Colonic mucosa (tissue), 4 donors: ENCODE results near the gene SDF2. TPM values are rescaled to one million over a fixed set of nuclear protein-coding genes. Genes with fewer than 3 reads are reported as not detected.

Experiments used
- DNase-seq: peaks from one replicate; pipeline ENCODE4 v3.0.0-alpha.2; 2020
- H3K27ac ChIP-seq: fragments of 200-600 bp; one replicate; pipeline ENCODE4 v1.8.0; 2021
- H3K27me3 ChIP-seq: fragments of 200-600 bp; one replicate; pipeline ENCODE4 v1.8.0; 2021
- H3K36me3 ChIP-seq: fragments of 200-600 bp; one replicate; pipeline ENCODE4 v1.8.0; 2021
- H3K4me1 ChIP-seq: fragments of 200-600 bp; one replicate; pipeline ENCODE4 v1.8.0; 2021; ENCODE audit warnings: mild to moderate bottlenecking
- H3K4me3 ChIP-seq: fragments of 200-600 bp; one replicate; pipeline ENCODE4 v1.8.0; 2021
- H3K9ac ChIP-seq, 2 donors: one replicate each; pipeline ENCODE4 v1.7.0; 2013; ENCODE audit warnings: control low read depth in 2 of 2, low read depth in 2 of 2, low read length in 2 of 2
- H3K9me3 ChIP-seq: fragments of 200-600 bp; one replicate; pipeline ENCODE4 v1.8.0; 2021
- intact Hi-C: fragments of 100-400 bp; cut with DNase I; formaldehyde crosslinking; loops from one replicate; pipeline ENCODE4 v1.14.1; 2022
- total RNA-seq, 2 donors: library from RNA; stranded (reverse); fragmentation: NEBNext Ultra II Directional in 1 of 2; extraction: Animal tissue kit (Norgen Biotek cat#: 25700) in 1 of 2; gene quantifications; one replicate each; pipeline ENCODE4 v1.2.1, GENCODE V29; 2021
- TF ChIP-seq, protein P1 (sequence below): fragments of 200-600 bp; IDR thresholded peaks from one replicate; pipeline ENCODE4 v1.8.0; 2022; ENCODE audit warnings: antibody characterized with exemption, mild to moderate bottlenecking
- donor health status: healthy.
- donor health status: DM: no; HTN: no; CAD: no.
- donor health status: DM: no; HTN: no; CAD: no.

SDF2 gene
- total RNA-seq, 2 donors from 2014 or later, result 50.7 to 56.4 TPM

DNA sequence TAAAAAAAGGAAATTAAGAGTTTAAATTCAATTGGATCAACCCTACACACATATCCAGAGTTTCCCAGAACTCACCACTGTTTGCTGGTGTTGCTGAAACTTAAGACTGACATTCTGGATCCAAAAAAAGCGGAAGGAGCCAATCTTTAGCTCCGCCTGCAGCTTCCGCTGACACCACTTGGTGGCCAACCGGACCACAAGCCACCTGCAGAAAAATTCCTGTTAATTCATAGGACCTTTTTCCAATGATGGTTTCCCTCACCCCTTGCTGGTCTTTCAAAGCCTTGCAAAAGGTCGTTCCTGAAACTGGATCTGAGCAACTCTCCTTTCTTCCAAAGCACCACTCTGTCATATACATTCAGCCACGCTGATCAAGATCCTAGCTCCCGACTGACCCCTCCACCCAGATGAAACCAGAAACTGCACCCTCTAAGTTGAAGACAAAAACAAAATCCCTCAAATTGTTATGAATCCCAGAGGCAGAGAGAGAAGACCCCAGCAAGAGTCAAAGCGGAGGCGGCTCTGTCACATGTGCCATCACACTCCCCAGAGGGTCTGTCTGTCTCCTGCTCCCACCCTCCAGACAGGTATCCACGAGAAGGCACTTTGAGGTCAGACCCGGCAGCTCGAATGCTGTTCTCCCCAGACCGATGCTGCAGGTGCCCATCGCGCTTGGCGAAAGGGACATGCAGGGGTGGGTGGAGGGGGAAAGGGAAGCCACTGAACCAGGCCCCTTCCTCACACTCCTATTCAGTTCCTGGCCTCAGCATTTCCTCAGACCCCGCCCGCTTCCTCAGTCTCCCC is 17.5 kb downstream of the SDF2 start:
- intact Hi-C loops, result loop anchor here (5.0 to 10.0 kb wide), 2 partner anchors 47 to 81 kb away; partner anchors contain the start of genes NEK8, SPAG5 and TLCD1
- Histone ChIP-seq H3K4me1 (peaks cover 7% of the 10 kb centered on the region), H3K27ac (peak overlapping the region; percentile 97), H3K9ac (peak overlapping the region; percentile 77 to 95), H3K4me3 (peak overlapping the region; percentile 83), H3K27me3 (no peaks in the 10 kb centered on the region), H3K9me3 (no peaks in the 10 kb centered on the region), H3K36me3 (peaks cover 8% of the 10 kb centered on the region)
- TF ChIP-seq, protein P1, sequence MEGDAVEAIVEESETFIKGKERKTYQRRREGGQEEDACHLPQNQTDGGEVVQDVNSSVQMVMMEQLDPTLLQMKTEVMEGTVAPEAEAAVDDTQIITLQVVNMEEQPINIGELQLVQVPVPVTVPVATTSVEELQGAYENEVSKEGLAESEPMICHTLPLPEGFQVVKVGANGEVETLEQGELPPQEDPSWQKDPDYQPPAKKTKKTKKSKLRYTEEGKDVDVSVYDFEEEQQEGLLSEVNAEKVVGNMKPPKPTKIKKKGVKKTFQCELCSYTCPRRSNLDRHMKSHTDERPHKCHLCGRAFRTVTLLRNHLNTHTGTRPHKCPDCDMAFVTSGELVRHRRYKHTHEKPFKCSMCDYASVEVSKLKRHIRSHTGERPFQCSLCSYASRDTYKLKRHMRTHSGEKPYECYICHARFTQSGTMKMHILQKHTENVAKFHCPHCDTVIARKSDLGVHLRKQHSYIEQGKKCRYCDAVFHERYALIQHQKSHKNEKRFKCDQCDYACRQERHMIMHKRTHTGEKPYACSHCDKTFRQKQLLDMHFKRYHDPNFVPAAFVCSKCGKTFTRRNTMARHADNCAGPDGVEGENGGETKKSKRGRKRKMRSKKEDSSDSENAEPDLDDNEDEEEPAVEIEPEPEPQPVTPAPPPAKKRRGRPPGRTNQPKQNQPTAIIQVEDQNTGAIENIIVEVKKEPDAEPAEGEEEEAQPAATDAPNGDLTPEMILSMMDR, result peak; percentile 63
- peak; percentile 60 for DNase-seq

DNA sequence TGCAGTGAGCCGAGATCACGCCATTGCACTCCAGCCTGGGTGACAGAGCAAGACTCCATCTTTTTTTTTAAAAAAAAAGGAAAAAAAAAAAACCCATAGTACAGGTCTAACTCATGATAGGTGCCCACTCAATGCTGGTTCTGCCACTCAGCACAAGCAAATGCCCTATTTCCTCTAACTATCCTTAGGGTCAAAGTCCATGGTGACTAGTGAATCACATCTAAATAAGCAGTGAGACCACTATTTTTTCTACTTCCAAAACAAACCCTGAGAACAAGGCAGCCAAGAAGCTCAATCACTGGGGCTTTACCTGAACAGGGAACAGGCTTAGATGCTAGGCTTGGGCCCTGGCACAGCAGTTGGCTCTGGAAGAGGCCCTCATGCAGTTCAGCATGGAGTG is 20.1 kb downstream of the SDF2 start:
- Histone ChIP-seq H3K27ac (no peak overlapping the region), H3K9me3 (no peaks in the 10 kb centered on the region), H3K36me3 (peaks cover 15% of the 10 kb centered on the region)

DNA sequence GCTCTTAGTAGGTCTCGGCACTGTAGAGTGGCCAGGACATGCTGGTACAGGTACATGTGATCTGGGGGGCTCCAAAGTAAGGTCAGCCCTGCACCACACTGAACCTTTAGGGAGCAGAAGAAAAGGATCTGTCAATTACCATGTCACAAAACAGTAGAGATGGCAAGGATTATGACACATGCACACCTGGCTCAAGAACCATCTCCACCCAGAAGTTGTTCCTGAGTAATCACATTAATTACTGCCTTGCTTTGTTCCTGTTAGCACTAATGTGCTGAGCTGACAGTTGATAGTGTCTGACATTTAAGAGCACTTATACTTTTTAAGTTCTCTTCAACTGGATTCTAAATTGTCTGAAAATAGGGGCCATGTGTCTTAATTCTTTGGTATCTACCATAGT is 26.2 kb downstream of the SDF2 start:
- H3K36me3 ChIP-seq, result peaks cover 23% of the 10 kb centered on the region
- TF ChIP-seq, protein P1, result no peak
- H3K4me1 ChIP-seq, result no peaks in the 10 kb centered on the region
- no peak overlapping the region for H3K27ac ChIP-seq
- H3K4me3 ChIP-seq, result no peak overlapping the region
- H3K27me3 ChIP-seq, result no peaks in the 10 kb centered on the region
- intact Hi-C loops, result no loop called here
- DNase-seq, result no peak
- no peak overlapping the region for H3K9ac ChIP-seq
- no peaks in the 10 kb centered on the region for H3K9me3 ChIP-seq

More for the DNA sequence above, 20.1 kb downstream of the SDF2 start:
- Histone ChIP-seq H3K9ac (no peak overlapping the region), H3K27me3 (no peaks in the 10 kb centered on the region), H3K4me1 (peaks cover 7% of the 10 kb centered on the region), H3K4me3 (no peak overlapping the region)
- TF ChIP-seq, protein P1, result no peak
- intact Hi-C loops, result loop anchor here (5.0 to 10.0 kb wide), 2 partner anchors 44 to 83 kb away; partner anchors contain the start of genes NEK8, SPAG5 and TLCD1
- DNase-seq, result no peak

DNA sequence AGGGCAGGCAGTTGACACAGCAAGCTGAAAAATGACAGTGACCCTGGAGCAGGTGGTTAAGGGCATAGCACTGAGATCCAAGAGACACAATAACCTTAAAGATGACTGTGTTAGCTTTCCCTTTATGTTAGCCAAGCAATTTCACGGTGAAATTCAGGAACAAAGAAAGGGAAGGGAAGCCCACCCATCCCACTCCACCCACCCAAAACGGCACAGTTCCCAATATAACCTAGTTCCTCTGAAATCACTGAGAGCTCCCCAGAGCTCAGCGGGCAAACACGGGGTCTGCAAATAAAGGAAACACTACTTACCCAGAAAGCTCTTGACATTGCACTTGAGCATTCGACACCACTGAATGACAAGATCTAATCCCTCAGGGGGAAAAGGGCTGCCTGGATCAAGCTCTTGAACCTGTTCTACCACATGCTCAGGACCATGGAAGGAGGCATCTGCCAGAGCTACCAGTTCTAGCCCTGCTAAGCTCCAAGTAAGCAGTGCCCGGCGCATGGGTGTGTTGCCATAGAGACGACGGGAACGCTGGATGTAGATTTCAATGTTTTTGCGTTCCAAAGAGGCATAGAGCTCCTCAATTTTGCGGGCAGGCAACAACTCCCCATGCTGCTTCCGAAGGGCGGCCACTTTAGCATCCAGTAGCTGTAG is 27.4 kb downstream of the SDF2 start:
- TF ChIP-seq, protein P1, result no peak
- Histone ChIP-seq H3K4me3 (no peak overlapping the region), H3K9ac (no peak overlapping the region), H3K4me1 (no peaks in the 10 kb centered on the region), H3K27ac (no peak overlapping the region), H3K36me3 (peaks cover 23% of the 10 kb centered on the region), H3K9me3 (no peaks in the 10 kb centered on the region), H3K27me3 (no peaks in the 10 kb centered on the region)
- DNase-seq, result no peak
- intact Hi-C loops, result no loop called here

DNA sequence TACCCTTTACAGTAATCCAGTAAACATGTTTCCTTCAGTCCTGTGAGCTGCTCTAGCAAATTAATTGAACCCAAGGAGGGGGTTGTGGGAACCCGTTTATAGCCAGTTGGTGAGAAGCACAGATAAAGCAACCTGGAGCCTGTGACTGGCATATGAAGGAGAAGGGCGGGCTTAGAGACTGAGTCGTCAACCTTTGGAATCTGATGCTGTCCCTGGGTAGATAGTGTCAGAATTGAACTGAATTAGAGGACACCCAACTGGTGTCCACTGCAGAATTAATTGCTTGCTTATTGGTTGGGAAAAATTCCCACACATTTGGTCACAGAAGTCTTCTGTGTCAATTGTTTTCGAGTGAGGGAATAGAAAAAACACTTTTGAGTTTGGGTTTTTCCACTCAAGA is 34.9 kb downstream of the SDF2 start:
- intact Hi-C loops, result no loop called here
- Histone ChIP-seq H3K36me3 (peaks cover 14% of the 10 kb centered on the region), H3K4me1 (no peaks in the 10 kb centered on the region), H3K27me3 (no peaks in the 10 kb centered on the region), H3K9ac (no peak overlapping the region), H3K4me3 (no peak overlapping the region), H3K27ac (no peak overlapping the region), H3K9me3 (no peaks in the 10 kb centered on the region)
- DNase-seq, result no peak
- TF ChIP-seq, protein P1, result no peak
